K562 (cell line): ENCODE measurements around the gene CCNJL. TPM values are rescaled to one million over a fixed set of nuclear protein-coding genes. Genes with fewer than 3 reads are reported as not detected.
A peak's percentile ranks its signal among the peaks of the same experiment; 100 is the strongest.

Experiments used
- ATAC-seq: fragments of 200-7000 bp; cut with Tn5 transposase; 3 replicates; pipeline ENCODE4 v1.9.1; 2020; ENCODE audit warnings: moderate library complexity
- BruUV-seq: library from RNA; stranded (reverse); fragments of 400-500 nt; replicated peaks from 2 replicates; lab custom pipeline; 2021; lab: Mats Ljungman, UMichigan
- CTCF ChIA-PET: fragments of 300-600 bp; formaldehyde crosslinking; extraction: SDS; loops from one replicate; lab custom pipeline; 2021; ENCODE audit warnings: low intra/inter-chr PET ratio; lab: Yijun Ruan, JAX
- POLR2A ChIA-PET: fragments of 300-600, 350-650 bp; sonication (Branson Sonifier 250); formaldehyde crosslinking; extraction: SDS; loops from one replicate; lab custom pipeline; 2021; ENCODE audit warnings: antibody characterized with exemption, inconsistent platforms; lab: Yijun Ruan, JAX
- DNase-seq, 4 experiments: peaks; one replicate each; pipeline versions ENCODE4 v3.0.0 to v3.0.0-alpha.2; 2011 to 2018; ENCODE audit warnings: low spot score in 3 of 4, mixed read lengths in 3 of 4; ENCODE audit errors: extremely low read depth in 1 of 4
- FAIRE-seq: peaks from 2 replicates; lab custom pipeline; 2011; peaks lifted over from hg19 to GRCh38; lab: Jason Lieb, UNC
- H2AFZ ChIP-seq: 2 replicates; pipeline ENCODE4 v1.6.0; 2011; ENCODE audit warnings: low read depth, low read length, control low read depth, inconsistent platforms
- H3K27ac ChIP-seq: fragments of 200-600 bp; 3 replicates; pipeline ENCODE4 v1.8.0; 2011; ENCODE audit warnings: low read depth, mild to moderate bottlenecking, control low read depth, inconsistent platforms, low read length, moderate library complexity, mixed read lengths; ENCODE audit errors: extremely low read depth
- H3K27me3 ChIP-seq, 2 experiments: fragments of 300-600 bp in 1 of 2; 2 replicates in 1 of 2; 3 replicates in 1 of 2; pipeline versions ENCODE4 v1.6.0 to v1.8.0; 2011; ENCODE audit warnings: inconsistent platforms in 2 of 2, low read length in 2 of 2, mild to moderate bottlenecking in 1 of 2, mixed read lengths in 1 of 2, moderate library complexity in 1 of 2; ENCODE audit not compliant: control insufficient read depth in 2 of 2, insufficient read depth in 2 of 2
- H3K36me3 ChIP-seq: fragments of 300-600 bp; 3 replicates; pipeline ENCODE4 v1.8.0; 2011; ENCODE audit warnings: mild to moderate bottlenecking, low read length, inconsistent platforms; ENCODE audit not compliant: control insufficient read depth, insufficient read depth
- H3K4me1 ChIP-seq, 2 experiments: fragments of 200-600 bp in 1 of 2; replicated peaks in 1 of 2; 2 replicates in 1 of 2; 3 replicates in 1 of 2; pipeline versions ENCODE4 v1.5.1 to v1.8.0; 2011; ENCODE audit warnings: inconsistent platforms in 2 of 2, low read length in 2 of 2, mild to moderate bottlenecking in 1 of 2, mixed read lengths in 1 of 2, moderate library complexity in 1 of 2; ENCODE audit not compliant: control insufficient read depth in 2 of 2, insufficient read depth in 2 of 2
- H3K4me2 ChIP-seq: 2 replicates; pipeline ENCODE4 v1.6.1; 2011; ENCODE audit warnings: low read length, control low read depth, inconsistent platforms, mixed read lengths; ENCODE audit not compliant: insufficient read depth
- H3K4me3 ChIP-seq: fragments of 200-600 bp; sonication (generic), shearing (Covaris generic); 2 replicates; pipeline ENCODE4 v1.5.1; 2016; ENCODE audit warnings: control low read depth, inconsistent platforms
- H3K79me2 ChIP-seq: fragments of 200-600 bp; 3 replicates; pipeline ENCODE4 v1.8.0; 2011; ENCODE audit warnings: low read length, inconsistent platforms; ENCODE audit not compliant: control insufficient read depth, insufficient read depth
- H3K9ac ChIP-seq, 2 experiments: 2 replicates each; pipeline versions ENCODE4 v1.6.0 to v1.6.1; 2011; ENCODE audit warnings: low read depth in 2 of 2, low read length in 2 of 2, control low read depth in 1 of 2, inconsistent platforms in 1 of 2, mild to moderate bottlenecking in 1 of 2, mixed read lengths in 1 of 2; ENCODE audit not compliant: insufficient read depth in 1 of 2
- H3K9me1 ChIP-seq: one replicate; pipeline ENCODE4 v1.6.0; 2011; ENCODE audit warnings: inconsistent platforms, mild to moderate bottlenecking, low read length, moderate library complexity; ENCODE audit not compliant: control insufficient read depth, insufficient read depth
- H3K9me3 ChIP-seq: replicated peaks from 2 replicates; pipeline ENCODE4 v1.5.1; 2011; ENCODE audit warnings: low read depth, low read length, inconsistent platforms; ENCODE audit not compliant: control insufficient read depth, insufficient read depth
- H4K20me1 ChIP-seq: replicated peaks from 2 replicates; pipeline ENCODE4 v1.6.1; 2011; ENCODE audit warnings: low read length, inconsistent platforms, mixed read lengths; ENCODE audit not compliant: control insufficient read depth, insufficient read depth
- FOXP1 ChIP-seq: sonication (generic); formaldehyde crosslinking; IDR thresholded peaks from 2 replicates; pipeline ENCODE4 v1.8.0; 2022; ENCODE audit warnings: mild to moderate bottlenecking, missing genetic modification reagents
- MITF ChIP-seq: IDR thresholded peaks from 2 replicates; pipeline ENCODE4 v1.6.1; 2014; ENCODE audit warnings: antibody characterized with exemption
- NBN ChIP-seq: fragments of 450-650 bp; IDR thresholded peaks from 2 replicates; pipeline ENCODE4 v1.6.1; 2016; ENCODE audit warnings: low read depth, mild to moderate bottlenecking
- STAT5B ChIP-seq: fragments of 250-450 bp; sonication (Bioruptor Pico); IDR thresholded peaks from 2 replicates; pipeline ENCODE4 v1.8.0; 2021; ENCODE audit warnings: mild to moderate bottlenecking, inconsistent platforms
- THRB ChIP-seq: fragments of 450-650 bp; formaldehyde crosslinking; conservative IDR thresholded peaks from 2 replicates; pipeline ENCODE4 v1.4.0; 2022; ENCODE audit warnings: mild to moderate bottlenecking, missing genetic modification characterization
- ZBTB11 ChIP-seq, 3 experiments: fragments of 200-800 bp in 1 of 3; fragments of 250-450 bp in 1 of 3; fragments of 450-650 bp in 1 of 3; sonication (Bioruptor Pico) in 1 of 3; sonication (Bioruptor generic) in 1 of 3; formaldehyde crosslinking in 1 of 3; IDR thresholded peaks; 2 replicates each; pipeline versions ENCODE4 v1.6.1 to v1.8.0; 2016 to 2022; ENCODE audit warnings: mild to moderate bottlenecking in 2 of 3, missing genetic modification characterization in 2 of 3, missing compliant biosample characterization in 1 of 3, moderate library complexity in 1 of 3
- ZNF280A ChIP-seq: fragments of 450-650 bp; IDR thresholded peaks from 2 replicates; pipeline ENCODE4 v1.6.1; 2018; ENCODE audit warnings: mild to moderate bottlenecking, low read depth; ENCODE audit not compliant: partially characterized antibody
- WGBS: fragments of 100-300 bp; shearing (Covaris generic); methylation state at CpG from one replicate; pipeline ENCODE4 v1.1.6; 2016; ENCODE audit warnings: low coverage, mixed read lengths; ENCODE audit not compliant: insufficient coverage; ENCODE audit errors: missing lambda C conversion rate; 5-methylcytosine and 5-hydroxymethylcytosine counted together
- in situ Hi-C: fragments of 300-500 bp; cut with MboI; formaldehyde crosslinking; loops from 4 replicates; pipeline ENCODE4 v1.15.0; 2018; ENCODE audit warnings: inconsistent platforms, mixed read lengths
- intact Hi-C: fragments of 100-400 bp; cut with micrococcal nuclease; formaldehyde crosslinking; loops from 2 replicates; pipeline ENCODE4 v1.14.2; 2022
- polyA plus RNA-seq, 8 experiments: library from polyadenylated mRNA; depleted of rRNA in 4 of 8; stranded (reverse) in 5 of 8; unstranded in 3 of 8; fragments of >200 nt; fragmentation: Nextera tagmentation in 2 of 8; fragmentation: Illumina TruSeq in 1 of 8; extraction: Ambion mirVana in 2 of 8; extraction: Trizol in 1 of 8; gene quantifications; 2 replicates each; pipeline versions ENCODE4 v1.2.1 to v1.2.3, GENCODE V29; 2011 to 2014; ENCODE audit warnings: inconsistent platforms in 1 of 8, missing spikeins in 1 of 8
- total RNA-seq, 7 experiments: library from RNA; depleted of rRNA in 6 of 7; stranded (reverse); fragments of >200 nt in 6 of 7; fragmentation: Illumina TruSeq in 2 of 7; extraction: Trizol in 2 of 7; gene quantifications; 2 replicates each; pipeline versions ENCODE4 v1.2.1 to v1.2.3, GENCODE V29; 2011 to 2021; ENCODE audit warnings: low replicate concordance in 1 of 7

The CCNJL gene
- total and polyA plus RNA-seq, 9 of the 15 experiments (the other 6 are each of a cell fraction or from before 2014, with no cell fraction given) = 0.04 TPM; not detected in 8

- H3K9ac ChIP-seq = no peak overlapping the region
- H3K27ac ChIP-seq = no peak overlapping the region
- H3K4me3 ChIP-seq = no peak overlapping the region
- no peak for DNase-seq
- FAIRE-seq = no peak
- no peaks in the 10 kb centered on the region for H3K27me3 ChIP-seq
- H3K9me1 ChIP-seq = no peaks in the 10 kb centered on the region
- H2AFZ ChIP-seq = peak overlapping the region; percentile 2; the same call in 1 of the 2 replicates
- 24% methylated on average over 6 of the region's 6 CpGs for WGBS
- no peaks in the 10 kb centered on the region; a peak in 2 of 5 replicates for H3K4me1 ChIP-seq
- no peaks in the 10 kb centered on the region for H3K79me2 ChIP-seq
- no TSS peak for BruUV-seq
- H3K9me3 ChIP-seq = no peaks in the 10 kb centered on the region
- ChIA-PET POLR2A (interaction anchor here (0.6 to 1.0 kb wide), 5 partner anchors 9 to 164 kb away, joined by 3 to 4 read pairs (median 4); no protein-coding TSS in a partner anchor), CTCF (no interaction called here)
- intact Hi-C loops (no loop called here), in situ Hi-C loops (no loop called here)
- no peak for TF ChIP-seq ZNF280A
- TF ChIP-seq NBN = no peak
- no peak for TF ChIP-seq ZBTB11 (CRISPR knock-in tag; IDR thresholded peaks at IDR 0.05)
- TF ChIP-seq THRB (CRISPR knock-in tag) = no peak
- no peak for TF ChIP-seq STAT5B
- no peak for TF ChIP-seq FOXP1 (CRISPR knock-in tag)
- TF ChIP-seq MITF = no peak
- no peaks in the 10 kb centered on the region for H3K36me3 ChIP-seq
- H3K4me2 ChIP-seq = no peak overlapping the region
- ATAC-seq = no peak
- H4K20me1 ChIP-seq = no peaks in the 10 kb centered on the region
Observed at GRCh38 chr5:160271836-160272235, 40.5 kb downstream of the CCNJL start.
